Astrocyte of the spinal cord (primary cell): Measurements from ENCODE around the gene SULT4A1.
A peak's percentile ranks its signal among the peaks of the same experiment; 100 is the strongest.
"Not testable (repeated sequence)": the region's sequence is repeated elsewhere in the genome, so short reads cannot be mapped to it uniquely, and the experiment has no call there.

Source experiments
- DNase-seq: peaks from one replicate; pipeline ENCODE4 v3.0.0; 2011; ENCODE audit warnings: low read depth, low spot score
- H3K4me3 ChIP-seq: 2 replicates; pipeline ENCODE4 v1.5.1; 2011; ENCODE audit warnings: low read depth, mild to moderate bottlenecking, low read length, moderate library complexity
- in situ Hi-C: cut with HindIII; loops from 2 replicates; pipeline ENCODE4 v1.10.0; 2017; ENCODE audit warnings: low sequenced_read_pairs
- TF ChIP-seq, protein P1 (sequence below): IDR thresholded peaks from 2 replicates; pipeline ENCODE4 v1.5.1; 2012; ENCODE audit warnings: low read depth, mild to moderate bottlenecking, low read length, inconsistent platforms

The SULT4A1 gene, protein sequence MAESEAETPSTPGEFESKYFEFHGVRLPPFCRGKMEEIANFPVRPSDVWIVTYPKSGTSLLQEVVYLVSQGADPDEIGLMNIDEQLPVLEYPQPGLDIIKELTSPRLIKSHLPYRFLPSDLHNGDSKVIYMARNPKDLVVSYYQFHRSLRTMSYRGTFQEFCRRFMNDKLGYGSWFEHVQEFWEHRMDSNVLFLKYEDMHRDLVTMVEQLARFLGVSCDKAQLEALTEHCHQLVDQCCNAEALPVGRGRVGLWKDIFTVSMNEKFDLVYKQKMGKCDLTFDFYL

DNA sequence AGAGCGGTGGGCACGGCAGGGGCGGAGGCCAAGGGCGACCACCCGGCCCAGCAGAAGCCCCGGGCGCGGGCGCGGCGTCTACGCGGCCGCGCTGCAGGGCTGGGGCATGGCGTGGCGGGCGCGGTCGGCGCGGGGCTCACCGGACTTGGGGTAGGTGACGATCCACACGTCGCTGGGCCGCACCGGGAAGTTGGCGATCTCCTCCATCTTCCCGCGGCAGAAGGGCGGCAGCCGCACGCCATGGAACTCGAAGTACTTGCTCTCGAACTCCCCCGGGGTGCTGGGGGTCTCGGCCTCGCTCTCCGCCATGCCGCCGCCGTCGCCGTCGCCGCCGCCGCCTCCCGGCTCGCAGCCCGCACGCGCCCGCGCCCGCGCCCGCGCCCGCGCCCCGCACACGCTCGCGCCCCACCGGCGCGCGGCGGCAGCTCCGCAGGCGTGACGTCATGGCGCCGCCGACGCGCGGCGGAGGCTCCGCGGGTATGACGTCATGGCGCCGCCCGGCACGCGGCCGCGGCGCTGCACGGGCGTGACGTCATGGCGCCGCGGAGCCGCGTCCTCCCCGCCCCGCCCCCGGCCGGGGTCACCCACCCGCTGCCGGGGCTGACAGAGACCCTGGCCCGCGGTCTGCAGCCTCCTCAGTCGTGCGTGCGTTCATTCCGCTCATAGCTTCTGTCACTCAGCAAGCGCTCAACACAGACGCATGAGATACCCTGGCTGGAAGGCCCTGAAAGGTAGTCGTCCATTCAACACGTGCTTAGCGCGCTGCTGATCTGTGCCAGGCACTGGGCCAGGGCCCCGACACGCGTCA, at the start of gene SULT4A1:
Gene SULT4A1 (minus strand): TSS at position 440 of the 808 bp plus-strand sequence. CDS start 131 bp downstream, at position 309.
- H3K4me3 ChIP-seq, result peak within 1 kb of the TSS; percentile 28
- TF ChIP-seq, protein P1, sequence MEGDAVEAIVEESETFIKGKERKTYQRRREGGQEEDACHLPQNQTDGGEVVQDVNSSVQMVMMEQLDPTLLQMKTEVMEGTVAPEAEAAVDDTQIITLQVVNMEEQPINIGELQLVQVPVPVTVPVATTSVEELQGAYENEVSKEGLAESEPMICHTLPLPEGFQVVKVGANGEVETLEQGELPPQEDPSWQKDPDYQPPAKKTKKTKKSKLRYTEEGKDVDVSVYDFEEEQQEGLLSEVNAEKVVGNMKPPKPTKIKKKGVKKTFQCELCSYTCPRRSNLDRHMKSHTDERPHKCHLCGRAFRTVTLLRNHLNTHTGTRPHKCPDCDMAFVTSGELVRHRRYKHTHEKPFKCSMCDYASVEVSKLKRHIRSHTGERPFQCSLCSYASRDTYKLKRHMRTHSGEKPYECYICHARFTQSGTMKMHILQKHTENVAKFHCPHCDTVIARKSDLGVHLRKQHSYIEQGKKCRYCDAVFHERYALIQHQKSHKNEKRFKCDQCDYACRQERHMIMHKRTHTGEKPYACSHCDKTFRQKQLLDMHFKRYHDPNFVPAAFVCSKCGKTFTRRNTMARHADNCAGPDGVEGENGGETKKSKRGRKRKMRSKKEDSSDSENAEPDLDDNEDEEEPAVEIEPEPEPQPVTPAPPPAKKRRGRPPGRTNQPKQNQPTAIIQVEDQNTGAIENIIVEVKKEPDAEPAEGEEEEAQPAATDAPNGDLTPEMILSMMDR, result no peak
- in situ Hi-C loops, result no loop called here
- DNase-seq, result no peak

DNA sequence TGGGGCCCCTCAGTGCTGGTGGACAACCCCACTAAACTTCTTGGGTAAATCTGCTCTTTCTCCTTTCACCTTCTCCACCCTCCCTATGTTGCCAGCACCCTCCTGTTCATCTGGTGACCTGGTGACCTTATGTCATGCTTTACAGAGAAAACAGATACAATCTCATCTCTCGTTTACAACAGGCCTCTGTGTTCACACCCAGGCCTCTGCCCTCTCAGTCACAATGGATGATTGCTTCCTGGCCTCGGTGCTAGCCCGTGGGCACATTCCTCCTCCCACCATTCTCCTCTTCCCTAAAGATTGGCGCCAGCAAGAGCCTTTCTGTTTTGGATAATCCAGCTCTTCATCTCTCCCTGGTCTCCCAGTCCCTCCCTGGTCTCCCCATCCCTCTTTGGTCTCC, 49.0 kb upstream of the SULT4A1 start:
- TF ChIP-seq, protein P1, result no peak
- in situ Hi-C loops, result no loop called here
- no peak overlapping the region for H3K4me3 ChIP-seq
- no peak for DNase-seq

DNA sequence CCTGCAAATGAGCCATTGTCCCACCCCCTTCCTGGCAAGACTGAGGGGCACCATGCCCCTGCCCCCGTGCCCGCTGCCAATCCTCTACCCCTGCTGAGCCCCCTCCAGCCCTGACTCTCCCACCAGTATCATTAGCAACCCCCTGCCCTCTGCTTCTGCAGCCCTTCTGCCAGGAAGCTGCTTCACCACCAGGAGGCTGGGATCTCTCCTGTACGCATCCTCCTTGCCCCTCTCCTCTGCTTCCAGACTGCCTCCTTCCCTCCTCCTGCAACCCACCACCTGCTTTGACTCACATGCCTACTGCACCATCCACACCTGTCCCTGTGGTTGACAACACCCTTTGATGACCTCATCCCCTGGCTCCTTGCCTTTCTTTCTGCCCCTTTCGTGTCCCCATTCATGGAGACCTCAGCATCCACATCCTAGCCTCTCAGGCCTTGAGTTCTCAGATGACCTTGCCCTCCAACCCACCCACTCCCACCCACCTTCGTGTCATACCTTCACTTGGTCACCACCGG, 47.9 kb upstream of the SULT4A1 start:
- H3K4me3 ChIP-seq, result no peak overlapping the region
- no peak for DNase-seq
- TF ChIP-seq, protein P1, result no peak
- in situ Hi-C loops, result no loop called here

DNA sequence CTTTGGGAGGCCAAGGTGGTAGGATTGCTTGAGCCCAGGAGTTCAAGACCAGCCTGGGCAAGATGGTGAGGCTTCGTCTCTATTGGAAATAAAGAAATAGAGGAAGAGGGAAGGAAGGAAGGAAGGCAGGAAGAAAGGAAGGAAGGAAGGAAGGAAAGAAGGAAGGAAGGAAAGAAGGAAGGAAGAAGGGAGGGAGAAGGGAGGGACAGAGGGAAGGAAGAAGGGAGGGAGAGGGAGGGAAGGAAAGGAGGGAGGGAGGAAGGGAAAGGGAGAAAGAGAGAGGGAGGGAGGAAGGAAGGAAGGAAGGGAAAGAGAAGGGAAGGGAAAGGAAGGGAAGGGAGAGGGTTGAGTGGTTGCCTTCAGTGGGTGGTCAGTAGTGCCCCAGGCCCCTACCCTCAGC, 47.4 kb upstream of the SULT4A1 start:
- in situ Hi-C loops, result no loop called here
- no peak overlapping the region for H3K4me3 ChIP-seq
- TF ChIP-seq, protein P1, result no peak
- DNase-seq, result no peak

DNA sequence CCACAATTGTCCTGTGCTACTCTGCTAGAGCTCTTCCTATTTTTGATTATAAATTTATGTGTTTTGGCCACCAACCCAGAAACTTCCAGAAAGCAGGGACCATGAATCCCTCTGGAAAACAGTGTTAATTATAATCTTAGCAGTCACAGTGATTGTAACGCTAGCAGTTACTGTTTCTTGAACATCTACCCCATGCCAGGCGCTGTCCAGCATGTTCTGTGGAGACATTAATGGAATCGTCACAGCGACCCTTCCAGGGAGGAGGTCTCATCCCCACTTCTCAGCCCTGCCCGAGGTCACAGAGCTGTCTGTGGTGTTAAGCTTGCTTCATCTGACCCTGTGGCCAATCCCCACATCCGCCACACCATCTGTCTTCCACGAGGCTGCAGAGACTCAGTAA, 43.4 kb upstream of the SULT4A1 start:
- no peak overlapping the region for H3K4me3 ChIP-seq
- in situ Hi-C loops, result no loop called here
- no peak for DNase-seq
- TF ChIP-seq, protein P1, result no peak

DNA sequence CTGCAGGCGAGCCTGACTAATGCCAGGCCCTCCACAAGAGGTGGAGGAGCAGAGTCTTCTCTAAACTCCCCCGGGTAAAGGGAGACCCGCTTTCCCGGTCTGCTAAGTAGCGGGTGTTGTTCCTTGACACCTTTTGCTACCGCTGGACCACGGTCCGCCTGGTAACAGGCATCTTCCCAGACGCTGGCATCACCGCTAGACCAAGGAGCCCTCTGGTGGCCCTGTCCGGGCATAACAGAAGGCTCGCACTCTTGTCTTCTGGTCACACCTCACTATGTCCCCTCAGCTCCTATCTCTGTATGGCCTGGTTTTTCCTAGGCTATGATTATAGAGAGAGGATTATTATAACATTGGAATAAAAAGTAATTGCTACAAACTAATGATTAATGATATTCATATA, 42.1 kb upstream of the SULT4A1 start:
- not testable (repeated sequence) for DNase-seq

DNA sequence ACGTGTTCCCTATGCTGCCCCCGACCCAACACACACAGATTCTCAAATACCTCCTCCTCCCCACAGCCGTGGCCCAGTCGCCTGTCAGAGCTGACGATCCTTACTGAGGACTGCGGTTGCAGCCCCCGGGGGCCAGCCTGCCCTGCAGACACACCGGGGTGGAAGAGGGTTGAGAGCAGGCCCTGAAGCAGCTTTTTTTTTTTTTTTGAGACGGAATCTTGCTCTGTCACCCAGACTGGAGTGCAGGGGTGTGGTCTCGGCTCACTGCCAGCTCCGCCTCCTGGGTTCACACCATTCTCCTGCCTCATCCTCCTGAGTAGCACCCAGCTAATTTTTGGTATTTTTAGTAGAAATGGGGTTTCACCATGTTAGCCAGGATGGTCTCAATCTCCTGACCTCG, 40.7 kb upstream of the SULT4A1 start:
- H3K4me3 ChIP-seq, in situ Hi-C loops, DNase-seq: not testable (repeated sequence)

More for the DNA sequence above, 42.1 kb upstream of the SULT4A1 start:
- TF ChIP-seq, protein P1, result peak; percentile 37
- in situ Hi-C loops, H3K4me3 ChIP-seq: not testable (repeated sequence)
